ENCODE data around the gene PARD3.
"Not testable (repeated sequence)": the region's sequence is repeated elsewhere in the genome, so short reads cannot be mapped to it uniquely, and the experiment has no call there.

Gene PARD3

DNA sequence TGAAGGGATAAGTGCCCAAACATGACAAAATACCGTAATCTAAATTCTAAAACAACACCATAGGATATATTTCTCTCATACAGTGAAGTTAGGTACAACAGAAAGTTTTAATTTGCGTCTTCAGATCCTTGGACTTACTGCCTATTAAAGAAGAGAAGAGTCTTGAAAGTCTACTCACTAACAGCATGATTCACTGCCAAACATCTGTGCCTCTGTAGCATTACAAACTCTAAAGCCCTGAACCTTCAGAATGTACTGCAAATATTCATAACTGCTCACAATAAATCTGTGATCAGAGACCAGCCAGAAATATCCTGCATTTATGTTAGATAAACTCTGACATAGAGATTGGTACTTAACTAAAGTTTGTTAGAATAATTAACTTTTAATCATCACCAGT is 365.3 kb downstream of the PARD3 start:
- no peak overlapping the region for H3K27ac ChIP-seq
- no peak for DNase-seq (ENCODE audit: low spot score)
- TF ChIP-seq, protein P1, sequence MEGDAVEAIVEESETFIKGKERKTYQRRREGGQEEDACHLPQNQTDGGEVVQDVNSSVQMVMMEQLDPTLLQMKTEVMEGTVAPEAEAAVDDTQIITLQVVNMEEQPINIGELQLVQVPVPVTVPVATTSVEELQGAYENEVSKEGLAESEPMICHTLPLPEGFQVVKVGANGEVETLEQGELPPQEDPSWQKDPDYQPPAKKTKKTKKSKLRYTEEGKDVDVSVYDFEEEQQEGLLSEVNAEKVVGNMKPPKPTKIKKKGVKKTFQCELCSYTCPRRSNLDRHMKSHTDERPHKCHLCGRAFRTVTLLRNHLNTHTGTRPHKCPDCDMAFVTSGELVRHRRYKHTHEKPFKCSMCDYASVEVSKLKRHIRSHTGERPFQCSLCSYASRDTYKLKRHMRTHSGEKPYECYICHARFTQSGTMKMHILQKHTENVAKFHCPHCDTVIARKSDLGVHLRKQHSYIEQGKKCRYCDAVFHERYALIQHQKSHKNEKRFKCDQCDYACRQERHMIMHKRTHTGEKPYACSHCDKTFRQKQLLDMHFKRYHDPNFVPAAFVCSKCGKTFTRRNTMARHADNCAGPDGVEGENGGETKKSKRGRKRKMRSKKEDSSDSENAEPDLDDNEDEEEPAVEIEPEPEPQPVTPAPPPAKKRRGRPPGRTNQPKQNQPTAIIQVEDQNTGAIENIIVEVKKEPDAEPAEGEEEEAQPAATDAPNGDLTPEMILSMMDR (conservative IDR thresholded peaks at IDR 0.05; ENCODE audit: low read depth), result no peak
- POLR2A ChIA-PET (ENCODE audit: low non-redundant PET), result no interaction called here
- CTCF ChIA-PET, result no interaction called here

- H3K27ac ChIP-seq, result no peak overlapping the region
- CTCF ChIA-PET, result no interaction called here
- TF ChIP-seq, protein P1 (conservative IDR thresholded peaks at IDR 0.05; ENCODE audit: low read depth), result no peak
- POLR2A ChIA-PET (ENCODE audit: low non-redundant PET), result no interaction called here
- no peak for DNase-seq (ENCODE audit: low spot score)
These were observed 369.0 kb downstream of the PARD3 start for GRCh38 chr10:34446049-34446448.

GRCh38 chr10:34444223-34445183 is 370.6 kb downstream of the PARD3 start:
- no peak for DNase-seq (ENCODE audit: low spot score)
- ChIA-PET CTCF (interaction anchor here (0.7 kb wide), 1 partner anchor 18 kb away, joined by 3 read pairs; no protein-coding TSS in a partner anchor), POLR2A (ENCODE audit: low non-redundant PET) (no interaction called here)
- no peak overlapping the region for H3K27ac ChIP-seq
- TF ChIP-seq, protein P1 (conservative IDR thresholded peaks at IDR 0.05; ENCODE audit: low read depth), result no peak

DNA sequence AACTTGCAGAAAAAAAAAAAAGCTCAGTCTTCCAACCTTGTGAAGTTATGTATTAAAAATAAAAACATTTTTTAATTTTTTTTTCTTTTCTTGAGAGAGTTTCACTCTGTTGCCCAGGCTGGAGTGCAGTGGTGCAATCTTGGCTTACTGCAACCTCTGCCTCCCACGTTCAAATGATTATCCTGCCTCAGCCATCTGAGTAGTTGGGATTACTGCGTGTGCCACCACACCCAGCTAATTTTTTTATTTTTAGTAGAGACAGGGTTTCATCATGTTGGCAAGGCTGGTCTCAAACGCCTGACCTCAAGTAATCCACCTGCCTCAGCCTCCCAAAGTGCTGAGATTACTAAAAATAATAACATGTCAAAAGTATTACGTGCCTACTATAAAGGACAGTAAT is 375.7 kb downstream of the PARD3 start:
- CTCF ChIA-PET, result interaction anchor here (0.6 kb wide), 2 partner anchors 175 to 523 kb away, joined by 3 read pairs; no protein-coding TSS in a partner anchor
- POLR2A ChIA-PET (ENCODE audit: low non-redundant PET); H3K27ac ChIP-seq; DNase-seq (ENCODE audit: low spot score): not testable (repeated sequence)

- ChIA-PET CTCF (interaction anchor here (0.5 to 0.7 kb wide), 4 partner anchors 118 to 524 kb away, joined by 3 to 4 read pairs (median 3); no protein-coding TSS in a partner anchor), POLR2A (ENCODE audit: low non-redundant PET) (no interaction called here)
- TF ChIP-seq, protein P1 (conservative IDR thresholded peaks at IDR 0.05; ENCODE audit: low read depth), result no peak
- DNase-seq (ENCODE audit: low spot score), result no peak
- no peak overlapping the region for H3K27ac ChIP-seq
These were observed 376.4 kb downstream of the PARD3 start for GRCh38 chr10:34438741-34439140.

GRCh38 chr10:34437906-34438305 is 377.2 kb downstream of the PARD3 start:
- POLR2A ChIA-PET (ENCODE audit: low non-redundant PET), result no interaction called here
- no peak for DNase-seq (ENCODE audit: low spot score)
- CTCF ChIA-PET, result interaction anchor here (0.6 to 0.7 kb wide), 2 partner anchors 89 to 118 kb away, joined by 3 to 4 read pairs; no protein-coding TSS in a partner anchor
- H3K27ac ChIP-seq, result no peak overlapping the region
- TF ChIP-seq, protein P1 (conservative IDR thresholded peaks at IDR 0.05; ENCODE audit: low read depth), result no peak

DNA sequence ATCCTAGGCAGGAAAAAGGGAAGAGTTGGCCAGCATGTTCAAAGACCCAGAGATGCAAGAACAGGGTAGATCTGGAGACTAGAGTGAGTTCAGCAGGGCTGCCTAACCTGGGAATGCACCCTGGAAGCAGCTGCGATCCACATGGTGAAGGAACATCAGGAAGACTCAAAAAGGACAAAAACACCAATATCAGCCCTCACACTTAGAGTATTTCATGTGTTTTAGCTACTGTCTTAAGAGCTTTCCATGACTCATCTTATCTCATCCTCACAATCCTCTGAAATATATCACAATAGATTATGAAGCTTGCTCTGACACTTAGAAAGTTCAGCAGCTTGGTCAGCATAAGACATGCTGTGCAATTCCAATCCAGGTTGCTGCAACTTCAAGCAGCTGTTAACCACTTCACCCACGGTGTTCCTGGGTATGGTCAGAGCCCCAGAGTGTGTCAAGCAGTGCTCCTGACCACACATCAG is 380.9 kb downstream of the PARD3 start:
- TF ChIP-seq, protein P1 (conservative IDR thresholded peaks at IDR 0.05; ENCODE audit: low read depth), result no peak
- H3K27ac ChIP-seq, result 0 out of 2 replicates have a peak overlapping the region, but pooled peaks have one; percentile 22
- ChIA-PET CTCF (interaction anchor here (0.6 to 1.1 kb wide), 3 partner anchors 204 to 762 kb away, joined by 3 to 5 read pairs (median 3); no protein-coding TSS in a partner anchor), POLR2A (ENCODE audit: low non-redundant PET) (no interaction called here)
- DNase-seq (ENCODE audit: low spot score), result no peak

Measured in RWPE1 (cell line).